ENCODE data around the gene FAM13C.

DNA sequence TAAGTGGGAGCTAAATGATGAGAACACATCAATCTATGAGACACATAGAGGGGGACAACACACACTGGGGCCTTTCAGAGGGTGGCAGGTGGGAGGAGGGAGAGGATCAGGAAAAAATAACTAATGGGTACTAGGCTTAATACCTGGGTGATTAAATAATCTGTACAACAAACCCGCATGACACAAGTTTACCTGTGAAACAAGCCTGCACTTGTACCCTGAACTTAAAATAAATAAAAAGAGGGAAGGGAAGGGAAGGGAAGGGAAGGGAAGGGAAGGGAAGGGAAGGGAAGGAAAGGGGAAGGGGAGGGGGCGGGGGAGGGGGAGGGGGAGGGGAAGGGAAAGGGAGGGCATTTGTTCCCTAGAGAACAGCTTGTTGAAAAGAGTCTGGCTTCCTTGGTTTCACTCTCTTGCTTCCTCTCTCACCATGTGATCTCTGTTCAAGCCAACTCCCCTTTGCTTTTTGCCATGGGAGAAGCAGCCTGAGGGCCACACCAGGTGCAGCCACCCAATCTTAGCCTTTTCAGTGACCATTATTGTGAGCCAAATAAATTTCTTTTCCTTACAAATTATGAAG is 57.7 kb downstream of the FAM13C start:
- TF ChIP-seq POLR2A (IDR thresholded peaks at IDR 0.05) = no peak
- TF ChIP-seq, protein P1, sequence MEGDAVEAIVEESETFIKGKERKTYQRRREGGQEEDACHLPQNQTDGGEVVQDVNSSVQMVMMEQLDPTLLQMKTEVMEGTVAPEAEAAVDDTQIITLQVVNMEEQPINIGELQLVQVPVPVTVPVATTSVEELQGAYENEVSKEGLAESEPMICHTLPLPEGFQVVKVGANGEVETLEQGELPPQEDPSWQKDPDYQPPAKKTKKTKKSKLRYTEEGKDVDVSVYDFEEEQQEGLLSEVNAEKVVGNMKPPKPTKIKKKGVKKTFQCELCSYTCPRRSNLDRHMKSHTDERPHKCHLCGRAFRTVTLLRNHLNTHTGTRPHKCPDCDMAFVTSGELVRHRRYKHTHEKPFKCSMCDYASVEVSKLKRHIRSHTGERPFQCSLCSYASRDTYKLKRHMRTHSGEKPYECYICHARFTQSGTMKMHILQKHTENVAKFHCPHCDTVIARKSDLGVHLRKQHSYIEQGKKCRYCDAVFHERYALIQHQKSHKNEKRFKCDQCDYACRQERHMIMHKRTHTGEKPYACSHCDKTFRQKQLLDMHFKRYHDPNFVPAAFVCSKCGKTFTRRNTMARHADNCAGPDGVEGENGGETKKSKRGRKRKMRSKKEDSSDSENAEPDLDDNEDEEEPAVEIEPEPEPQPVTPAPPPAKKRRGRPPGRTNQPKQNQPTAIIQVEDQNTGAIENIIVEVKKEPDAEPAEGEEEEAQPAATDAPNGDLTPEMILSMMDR (IDR thresholded peaks at IDR 0.05) = no peak
